Fibroblast of pulmonary artery (primary cell): ENCODE results near the gene ANKRD13C.
"Not testable (repeated sequence)": the region's sequence is repeated elsewhere in the genome, so short reads cannot be mapped to it uniquely, and the experiment has no call there.

ENCODE experiments used
- DNase-seq: peaks from one replicate; pipeline ENCODE4 v3.0.0-alpha.2; 2010; ENCODE audit warnings: low read depth
- H3K4me3 ChIP-seq: replicated peaks from 2 replicates; pipeline ENCODE4 v1.5.1; 2011; ENCODE audit warnings: low read depth, mild to moderate bottlenecking, control low read depth, low read length, moderate library complexity
- CTCF ChIP-seq: IDR thresholded peaks from 2 replicates; pipeline ENCODE4 v1.5.1; 2011; ENCODE audit warnings: mild to moderate bottlenecking, control low read depth, low read length, inconsistent platforms; ENCODE audit errors: missing control alignments

Gene ANKRD13C

GRCh38 chr1:70387507-70387906, 33.0 kb upstream of the ANKRD13C start:
- no peak overlapping the region for H3K4me3 ChIP-seq
- TF ChIP-seq CTCF = no peak
- no peak for DNase-seq

GRCh38 chr1:70386121-70386520, 31.6 kb upstream of the ANKRD13C start:
- H3K4me3 ChIP-seq = no peak overlapping the region
- no peak for DNase-seq
- no peak for TF ChIP-seq CTCF

- no peak overlapping the region for H3K4me3 ChIP-seq
- TF ChIP-seq CTCF = no peak
- DNase-seq = no peak
These were observed 31.0 kb upstream of the ANKRD13C start for GRCh38 chr1:70385477-70385876.

GRCh38 chr1:70384542-70384941, 30.0 kb upstream of the ANKRD13C start:
- no peak overlapping the region for H3K4me3 ChIP-seq
- DNase-seq = no peak
- no peak for TF ChIP-seq CTCF

- TF ChIP-seq CTCF = no peak
- no peak for DNase-seq
These were observed 29.0 kb upstream of the ANKRD13C start for GRCh38 chr1:70383483-70383882.

GRCh38 chr1:70382682-70383081, 28.2 kb upstream of the ANKRD13C start:
- DNase-seq = no peak
- no peak for TF ChIP-seq CTCF
- H3K4me3 ChIP-seq = no peak overlapping the region

More at GRCh38 chr1:70383483-70383882, 29.0 kb upstream of the ANKRD13C start:
- no peak overlapping the region for H3K4me3 ChIP-seq

GRCh38 chr1:70376196-70376595, 21.7 kb upstream of the ANKRD13C start:
- no peak for TF ChIP-seq CTCF
- H3K4me3 ChIP-seq = no peak overlapping the region
- no peak for DNase-seq

- not testable (repeated sequence) for DNase-seq, H3K4me3 ChIP-seq
These were observed 19.1 kb upstream of the ANKRD13C start for GRCh38 chr1:70373580-70373979.
